HG02973 (cell line): ENCODE results near the gene SDR42E2.
"Not testable (repeated sequence)": the region's sequence is repeated elsewhere in the genome, so short reads cannot be mapped to it uniquely, and the experiment has no call there.

Source experiments
- ATAC-seq: cut with Tn5 transposase; IDR thresholded peaks from one replicate; pipeline ENCODE4 v1.9.1; 2021; ENCODE audit warnings: moderate library complexity; ENCODE audit not compliant: unreplicated experiment

The SDR42E2 gene

DNA sequence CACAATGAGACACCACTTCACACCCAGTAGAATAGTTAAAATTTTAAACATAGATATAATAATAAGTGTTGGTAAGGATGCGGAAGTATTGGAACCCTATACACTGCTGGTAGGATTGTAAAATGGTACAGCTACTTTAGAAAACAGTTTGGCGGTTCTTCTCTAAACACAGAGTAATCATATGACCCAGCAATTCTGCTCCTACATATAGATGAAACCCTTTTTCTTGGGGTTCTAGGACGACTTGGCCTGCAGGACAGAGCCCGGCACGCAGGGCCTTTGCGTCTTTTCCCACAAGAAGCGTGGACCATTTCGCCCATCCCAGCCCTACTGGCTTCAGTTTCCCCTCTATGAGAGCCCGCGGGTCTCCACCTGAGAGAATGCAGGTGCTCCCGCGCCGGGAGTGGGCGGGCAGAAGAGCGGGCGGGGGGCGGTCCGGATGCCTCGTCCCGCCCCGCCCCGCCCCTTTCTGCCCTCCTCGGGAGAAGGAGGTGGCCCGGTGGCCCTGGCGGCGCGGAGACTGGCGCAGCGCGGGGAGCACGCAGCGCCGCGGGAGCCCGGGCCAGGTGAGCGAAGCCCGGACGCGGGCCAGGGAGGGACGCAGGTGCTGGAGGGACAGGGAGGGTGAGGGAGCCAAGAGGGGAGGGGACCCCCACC, at the start of gene SDR42E2:
TSS of gene SDR42E2 (plus strand) at position 508 of the 657 bp plus-strand sequence. CDS start 3,077 bp downstream, outside the sequence.
- ATAC-seq, result no peak

DNA sequence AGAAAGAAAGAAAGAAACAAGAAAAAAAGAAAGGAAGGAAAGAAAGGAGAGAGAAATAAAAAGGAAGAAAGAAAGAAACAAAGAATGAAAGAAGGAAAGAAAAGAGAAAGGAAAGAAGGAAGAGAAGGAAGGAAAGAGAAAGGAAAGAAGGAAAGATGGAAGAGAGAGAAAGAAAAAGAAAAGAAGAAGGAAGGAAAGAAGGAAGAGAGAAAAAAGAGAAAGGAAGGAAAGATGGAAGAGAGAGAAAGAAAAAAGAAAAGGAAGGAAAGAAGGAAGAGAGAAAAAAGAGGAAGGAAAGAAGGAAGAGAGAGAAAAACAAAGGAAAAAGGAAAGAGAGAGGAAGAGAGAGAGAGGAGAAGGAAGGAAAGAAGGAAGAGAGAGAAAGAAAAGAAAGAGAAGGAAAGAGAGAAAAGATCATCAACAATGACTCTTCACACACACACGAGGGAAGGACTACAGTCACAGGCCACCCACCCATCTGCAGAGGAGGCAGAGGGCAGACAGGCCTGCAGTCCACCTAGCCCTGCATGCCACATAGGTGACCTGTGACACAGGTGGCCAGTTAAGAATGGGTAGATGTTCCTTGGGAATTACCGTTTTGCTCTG, 46.1 kb upstream of the SDR42E2 start:
- ATAC-seq, result no peak

DNA sequence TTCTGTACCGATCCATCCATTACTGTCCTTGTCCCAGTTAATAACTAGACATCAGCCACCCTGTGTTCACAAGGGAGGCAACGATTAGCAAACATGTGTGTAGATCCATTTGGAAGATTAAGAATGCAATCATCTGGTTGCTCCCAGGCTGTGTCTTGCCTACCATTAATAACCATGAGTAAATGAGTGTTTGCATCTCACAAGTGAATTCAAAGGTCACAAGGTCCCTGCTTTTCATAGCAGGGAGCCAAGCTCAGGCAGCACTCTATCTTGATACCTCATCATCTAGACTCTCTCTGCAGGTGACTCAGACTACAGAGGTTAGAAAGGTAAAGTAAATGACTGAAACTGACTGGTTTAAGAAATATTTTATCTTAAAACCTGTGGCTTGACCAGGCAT, 44.7 kb upstream of the SDR42E2 start:
- ATAC-seq, result no peak

DNA sequence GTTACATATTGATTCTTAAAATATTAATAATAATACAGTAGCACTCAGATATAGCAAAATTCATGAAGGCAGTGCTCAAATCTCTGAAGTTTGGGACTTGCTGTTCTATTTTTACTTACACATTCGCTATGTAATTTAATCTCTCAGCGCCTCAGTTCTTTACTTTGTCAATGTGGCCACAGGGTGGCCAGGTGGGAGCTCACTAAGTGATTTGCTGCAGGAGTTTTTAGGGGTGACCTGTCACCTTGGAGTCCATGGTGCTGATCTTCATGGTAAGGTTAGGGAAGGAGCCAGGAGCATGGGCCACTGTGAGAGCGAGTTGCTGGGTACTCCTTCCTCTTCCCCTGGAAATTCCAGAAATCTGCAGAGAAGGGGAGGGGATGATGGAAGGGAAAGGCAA, 41.9 kb upstream of the SDR42E2 start:
- ATAC-seq, result no peak

DNA sequence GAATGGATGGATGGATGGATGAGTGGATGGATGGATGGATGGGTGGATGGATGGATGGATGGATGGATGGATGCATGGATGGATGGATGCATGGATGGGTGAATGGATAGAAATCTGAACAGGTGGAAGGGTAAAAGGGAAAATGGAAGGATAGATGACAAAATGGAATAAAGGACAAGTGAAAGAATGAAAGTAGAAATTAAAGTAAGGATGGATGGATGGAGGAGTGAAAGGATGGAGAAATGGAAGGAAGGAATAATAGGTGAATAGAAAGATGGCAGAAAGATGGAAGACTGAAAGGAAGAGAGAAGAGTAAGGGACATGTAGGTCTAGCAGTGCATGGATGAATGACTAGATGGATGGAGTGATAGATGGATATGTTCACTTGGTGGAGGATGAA, 40.1 kb upstream of the SDR42E2 start:
- ATAC-seq, result no peak

DNA sequence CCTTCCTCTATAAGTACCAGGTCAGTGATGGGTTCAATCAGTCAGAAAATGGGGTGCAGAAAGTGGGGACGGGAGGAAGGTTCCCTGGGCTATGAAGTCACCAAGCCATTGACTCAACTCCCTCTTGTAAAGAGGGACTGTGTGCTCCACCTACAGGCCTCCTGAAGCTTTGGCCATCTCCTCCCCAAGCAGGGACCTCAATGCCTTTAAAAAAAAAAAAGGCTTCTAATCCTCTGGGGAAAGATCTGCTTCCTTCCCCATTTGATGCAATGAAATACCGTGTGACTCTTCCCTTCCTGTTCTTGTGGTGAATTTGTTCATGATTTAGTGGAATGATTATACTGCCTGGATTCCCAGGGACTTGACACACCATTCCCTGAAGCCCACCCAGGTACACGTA, 39.2 kb upstream of the SDR42E2 start:
- no peak for ATAC-seq

DNA sequence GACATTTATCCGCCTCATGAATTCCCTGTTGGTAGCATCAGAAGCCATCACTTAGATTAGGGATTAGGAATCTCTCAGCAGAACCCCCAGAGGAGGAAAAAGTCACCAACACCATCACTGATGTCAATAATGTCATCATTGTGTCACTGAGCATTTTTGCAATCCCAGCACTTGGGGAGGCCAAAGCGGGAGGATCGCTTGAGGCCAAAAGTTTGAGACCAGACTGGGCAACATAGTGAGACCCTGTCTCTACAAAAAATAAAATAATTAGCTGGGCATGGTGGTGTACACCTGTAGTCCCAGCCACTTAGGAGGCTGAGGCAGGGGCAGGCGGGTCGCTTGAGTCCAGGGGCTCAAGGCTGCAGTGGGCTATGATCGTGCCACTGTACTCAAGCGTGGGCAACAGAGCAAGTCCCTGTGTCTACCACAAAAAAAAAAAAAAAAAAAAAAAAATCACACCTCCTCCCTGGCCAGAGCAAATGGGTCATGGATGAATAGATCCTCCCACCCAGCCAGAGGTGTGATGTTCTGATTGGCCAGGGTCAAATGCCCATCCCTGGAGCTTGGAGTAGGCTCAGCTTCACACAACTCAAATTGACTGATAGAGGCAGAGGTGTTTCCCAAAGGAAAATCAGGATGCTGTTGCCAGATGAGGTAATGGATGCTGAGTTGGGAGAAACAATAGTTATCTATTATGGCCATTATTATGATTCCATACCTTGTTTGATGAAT, 38.4 kb upstream of the SDR42E2 start:
- no peak for ATAC-seq

DNA sequence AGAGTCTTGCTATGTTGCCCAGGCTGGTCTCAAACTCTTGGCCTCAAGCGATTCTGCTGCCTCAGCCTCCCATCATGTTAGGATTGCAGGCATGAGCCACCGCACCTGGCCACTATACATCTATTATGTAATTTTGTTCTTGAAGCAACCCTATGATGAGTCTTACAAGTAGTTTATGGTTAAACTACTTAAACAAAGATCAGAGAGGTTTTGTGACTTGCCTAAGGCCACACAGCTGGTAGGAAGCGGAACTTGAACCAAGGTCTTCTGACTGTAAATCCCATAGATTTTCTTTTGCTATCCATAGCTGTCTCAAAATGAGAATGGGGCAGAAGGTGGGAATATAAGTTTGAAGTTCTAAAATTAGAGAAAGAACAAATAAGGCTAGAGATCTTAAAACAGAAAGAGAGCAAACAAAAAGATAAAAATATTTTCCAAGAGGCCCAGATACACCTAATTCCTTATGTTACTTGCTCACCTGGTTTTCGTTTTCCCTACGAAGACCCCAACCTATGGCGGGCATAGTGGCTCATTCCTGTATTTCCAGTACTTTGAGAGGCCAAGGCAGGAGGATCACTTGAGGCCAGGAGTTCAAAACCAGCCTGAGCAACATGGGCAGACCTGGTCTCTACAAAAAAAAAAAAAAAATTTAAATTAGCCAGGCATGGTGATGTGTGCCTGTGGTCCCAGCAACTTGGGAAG, 37.6 kb upstream of the SDR42E2 start:
- no peak for ATAC-seq

DNA sequence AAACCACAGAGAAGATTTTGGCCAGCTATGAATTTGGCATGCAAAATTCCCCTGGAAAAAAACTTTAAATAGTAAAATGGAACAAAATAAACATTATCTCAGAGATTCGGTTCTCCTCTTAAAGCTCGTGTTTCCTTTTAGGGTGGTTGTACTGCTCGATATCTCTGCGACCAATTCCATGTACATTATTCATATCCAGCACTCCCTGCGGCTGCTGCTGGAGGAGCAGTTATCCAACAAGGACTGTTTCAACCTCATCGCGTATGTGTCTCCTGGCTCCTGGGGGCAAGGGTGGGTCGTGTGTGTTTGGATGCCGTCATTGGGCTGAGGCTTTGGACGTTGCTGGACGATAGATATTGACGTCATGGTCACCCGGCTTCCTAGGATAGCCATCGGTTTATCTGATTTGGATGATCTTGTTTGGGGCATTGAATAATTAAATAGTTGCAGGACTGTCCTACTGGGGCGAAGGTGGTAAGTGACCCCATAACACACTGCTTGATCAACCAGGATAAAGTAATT, 36.2 kb upstream of the SDR42E2 start:
- ATAC-seq, result no peak

DNA sequence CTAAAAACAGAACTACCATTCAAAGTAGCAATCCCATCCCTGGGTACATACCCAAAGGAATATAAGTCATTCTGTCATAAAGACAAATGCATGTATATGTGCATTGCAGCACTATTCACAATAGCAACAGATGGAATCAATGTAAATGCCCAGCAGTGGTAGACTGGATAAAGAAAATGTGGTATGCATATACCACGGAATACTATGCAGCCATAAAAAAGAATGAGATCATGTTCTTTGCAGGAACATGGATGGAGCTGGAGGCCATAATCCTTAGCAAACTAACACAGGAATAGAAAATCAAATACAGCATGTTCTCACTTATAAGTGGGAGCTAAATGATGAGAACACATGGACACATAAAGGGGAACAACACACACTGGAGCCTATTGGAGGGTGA, 33.8 kb upstream of the SDR42E2 start:
- ATAC-seq, result not testable (repeated sequence)

DNA sequence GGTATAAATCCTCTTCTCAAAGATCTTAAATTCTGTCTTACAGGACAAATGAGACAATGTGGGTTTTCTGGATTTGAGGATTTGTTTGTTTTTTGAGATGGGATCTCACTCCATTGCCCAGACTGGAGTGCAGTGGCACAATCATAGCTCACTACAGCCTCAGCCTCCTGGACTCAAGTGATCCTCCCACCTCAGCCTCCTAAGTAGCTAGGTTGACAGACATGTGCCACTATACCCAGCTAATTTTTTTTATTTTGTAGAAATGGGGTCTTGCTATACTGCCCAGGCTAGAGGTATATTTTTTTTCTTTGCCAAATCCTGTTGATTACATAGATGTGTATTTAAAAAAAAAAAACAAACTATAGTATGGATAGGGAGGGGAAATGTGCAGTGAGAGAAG, 31.8 kb upstream of the SDR42E2 start:
- ATAC-seq, result no peak

DNA sequence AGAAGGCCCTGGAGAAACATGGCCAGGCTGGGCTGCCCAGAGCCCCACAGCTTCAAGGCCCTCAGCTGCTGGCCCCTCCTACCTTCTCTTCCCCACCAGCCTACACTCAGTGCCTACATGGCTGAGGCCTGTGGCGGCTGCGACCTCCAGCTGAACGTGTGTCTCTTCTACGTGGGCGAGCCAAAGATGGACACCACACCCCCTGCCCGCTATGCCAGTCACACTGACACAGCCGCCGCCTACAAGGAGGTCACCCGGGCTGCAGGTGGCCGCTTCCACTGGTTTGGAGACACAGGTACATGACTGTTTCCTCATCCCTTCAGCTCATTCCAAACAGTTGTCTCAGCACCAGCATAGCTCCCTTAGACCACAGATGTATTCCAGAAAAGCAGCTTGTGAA, 29.5 kb upstream of the SDR42E2 start:
- ATAC-seq, result no peak

DNA sequence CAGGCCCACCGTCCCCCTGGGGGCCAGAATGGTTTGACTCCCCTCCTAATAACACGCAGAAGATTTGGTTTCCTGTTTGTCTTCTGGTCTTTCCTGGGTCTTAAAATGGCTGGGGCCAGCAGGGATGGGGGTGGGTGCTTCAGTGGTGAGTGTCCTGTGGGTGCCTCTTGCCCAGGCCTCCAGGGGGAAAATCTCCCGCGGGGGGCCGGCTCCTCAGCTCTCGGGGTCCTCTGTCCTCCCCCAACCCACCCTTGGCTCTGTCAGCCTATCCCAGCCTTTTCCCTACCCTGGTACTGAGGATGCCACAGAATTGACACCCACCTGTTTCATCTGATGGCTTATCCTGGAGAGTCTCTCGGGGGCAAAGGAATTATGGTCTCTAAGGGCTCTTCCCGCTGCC, 23.8 kb upstream of the SDR42E2 start:
- no peak for ATAC-seq

DNA sequence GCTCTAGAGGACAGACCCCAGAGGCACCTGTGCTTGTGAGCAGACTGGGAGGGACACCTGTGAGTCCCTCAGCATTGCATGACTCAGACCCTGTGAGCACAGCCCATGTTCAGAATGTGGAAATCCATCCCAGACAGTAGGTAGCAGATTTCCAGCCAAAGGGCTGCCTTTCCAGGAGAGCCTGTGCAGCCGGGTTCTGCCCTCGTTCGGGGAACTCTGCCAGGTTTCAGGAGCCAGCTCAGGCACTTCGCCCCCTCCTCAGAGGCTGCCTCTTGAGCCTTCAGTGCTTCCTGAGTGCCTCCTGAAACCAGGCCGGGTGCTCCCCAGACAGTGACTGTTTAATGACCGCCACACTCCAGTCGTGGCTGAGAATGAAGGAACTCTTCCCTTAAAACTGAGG, 23.3 kb upstream of the SDR42E2 start:
- no peak for ATAC-seq

DNA sequence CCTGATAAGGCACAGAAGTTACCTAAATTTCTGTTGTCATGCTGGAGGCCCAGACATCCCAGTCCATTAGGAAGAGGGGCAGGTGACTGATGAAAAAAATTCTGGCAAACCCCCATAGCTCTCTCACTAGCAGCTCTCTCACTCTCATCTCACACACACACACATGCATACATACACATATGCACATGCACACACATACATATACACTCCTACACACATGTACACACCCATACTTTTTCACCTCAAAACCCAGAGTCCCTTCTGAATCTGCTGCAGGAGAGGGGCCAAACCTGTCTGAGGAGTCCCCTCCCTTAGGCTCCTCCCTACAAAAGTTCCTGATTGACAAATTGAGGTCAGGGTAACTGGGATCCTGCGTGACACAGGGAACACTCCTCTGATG, 22.6 kb upstream of the SDR42E2 start:
- ATAC-seq, result no peak

DNA sequence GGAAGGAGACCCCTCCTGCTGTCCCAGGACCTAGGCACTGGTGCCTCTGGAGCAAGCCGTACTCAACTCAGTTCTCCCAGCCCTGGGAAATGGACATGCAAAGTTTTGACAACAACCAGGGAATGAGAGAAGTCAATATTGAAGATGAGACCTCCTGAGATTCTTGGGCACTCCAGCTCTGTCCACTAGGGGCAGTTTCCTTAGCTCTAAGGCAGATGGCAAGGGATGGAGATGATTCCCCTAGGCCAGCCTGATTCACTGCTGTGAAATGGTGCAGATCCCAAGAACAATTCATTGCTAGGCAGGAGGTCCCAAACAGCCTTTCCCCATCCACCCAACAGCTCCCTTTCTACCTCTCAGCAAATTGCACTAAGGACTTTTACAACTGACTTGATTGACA, 20.5 kb upstream of the SDR42E2 start:
- no peak for ATAC-seq

DNA sequence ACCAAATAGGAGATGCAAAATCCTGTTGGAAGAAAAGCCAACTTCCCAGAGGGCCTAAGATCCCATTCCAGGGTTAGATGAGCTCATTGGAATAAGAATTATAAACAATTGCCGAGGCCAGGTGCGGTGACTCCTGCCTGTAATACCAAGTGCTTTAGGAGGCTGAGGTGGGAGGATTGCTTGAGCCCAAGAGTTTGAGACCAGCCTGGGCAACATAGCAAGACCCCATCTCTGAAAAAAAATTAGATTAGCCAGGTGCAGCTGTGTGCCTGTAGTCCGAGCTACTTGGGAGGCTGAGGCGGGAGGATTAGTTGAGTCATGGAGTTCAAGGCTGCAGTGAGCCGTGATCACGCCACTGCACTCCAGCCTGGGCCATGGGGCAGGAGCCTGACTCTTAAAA, 17.8 kb upstream of the SDR42E2 start:
- ATAC-seq, result no peak

DNA sequence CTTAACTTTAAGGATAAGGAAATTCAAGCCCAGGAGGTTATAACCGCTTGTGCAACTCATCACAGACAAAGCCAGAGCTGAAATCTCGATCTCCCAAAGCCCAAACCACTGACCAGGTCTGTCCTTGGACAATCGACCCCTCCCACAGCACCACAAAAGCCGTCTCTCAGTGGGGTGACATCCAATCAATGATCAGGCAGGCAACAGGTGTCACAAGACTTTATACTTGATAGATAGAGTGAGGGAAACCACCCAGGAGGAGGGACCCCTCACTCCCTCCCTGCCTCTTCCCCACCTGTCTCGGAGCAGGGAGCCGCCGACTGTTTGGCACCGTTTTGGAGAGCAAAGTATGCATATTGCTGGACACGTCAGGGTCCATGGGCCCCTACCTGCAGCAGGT, 14.5 kb upstream of the SDR42E2 start:
- ATAC-seq, result no peak

DNA sequence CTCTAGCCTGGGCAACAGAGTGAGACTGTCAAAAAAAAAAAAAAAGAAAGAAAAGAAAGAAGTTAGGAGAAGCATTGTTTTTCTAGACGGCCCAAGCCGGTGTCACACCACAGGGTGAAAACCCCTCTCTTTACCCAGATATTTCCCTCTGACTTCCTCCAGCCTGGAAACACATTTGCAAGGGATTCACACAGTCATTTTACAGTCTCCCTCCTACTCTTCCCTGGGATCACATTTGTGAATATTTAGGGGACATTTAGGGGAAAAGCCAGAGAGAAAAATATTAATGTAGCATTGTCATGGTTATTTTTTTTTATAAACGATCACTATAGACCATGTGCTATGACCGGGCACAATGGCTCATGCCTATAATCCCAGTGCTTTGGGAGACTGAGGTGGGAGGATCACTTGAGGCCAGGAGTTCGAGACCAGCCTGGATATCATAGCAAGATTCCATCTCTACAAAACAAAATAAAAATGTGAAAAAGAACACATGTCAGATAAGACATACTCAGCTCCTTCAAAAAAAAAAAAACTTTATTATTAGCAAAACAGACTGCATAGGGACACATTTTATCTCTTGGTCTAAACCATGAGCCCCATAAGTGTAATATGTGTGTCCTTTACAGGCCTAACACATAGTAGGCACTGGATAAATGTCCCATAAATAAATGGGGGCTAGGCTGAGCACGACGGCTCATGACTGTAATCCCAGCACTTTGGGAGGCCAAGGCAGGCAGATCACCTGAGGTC, 10.9 kb upstream of the SDR42E2 start:
- no peak for ATAC-seq

DNA sequence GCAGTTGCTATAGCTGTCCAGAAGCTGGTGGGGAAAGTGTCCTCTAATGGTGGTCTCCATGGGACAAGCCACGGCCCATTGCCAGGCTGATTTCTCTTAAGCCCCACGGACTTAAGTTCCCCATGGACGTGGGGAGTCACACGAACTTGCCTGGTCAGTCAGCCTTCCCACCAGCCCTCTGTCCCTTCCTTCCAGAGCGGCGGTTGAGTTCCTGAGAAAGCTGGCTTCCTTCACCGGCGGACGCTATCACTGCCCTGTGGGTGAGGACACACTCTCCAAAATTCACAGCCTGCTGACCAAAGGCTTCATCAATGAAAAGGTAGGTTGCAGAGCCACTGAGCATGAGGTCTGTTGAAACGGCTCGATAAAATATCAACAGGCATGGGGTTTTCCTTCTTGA, 10.0 kb upstream of the SDR42E2 start:
- no peak for ATAC-seq

DNA sequence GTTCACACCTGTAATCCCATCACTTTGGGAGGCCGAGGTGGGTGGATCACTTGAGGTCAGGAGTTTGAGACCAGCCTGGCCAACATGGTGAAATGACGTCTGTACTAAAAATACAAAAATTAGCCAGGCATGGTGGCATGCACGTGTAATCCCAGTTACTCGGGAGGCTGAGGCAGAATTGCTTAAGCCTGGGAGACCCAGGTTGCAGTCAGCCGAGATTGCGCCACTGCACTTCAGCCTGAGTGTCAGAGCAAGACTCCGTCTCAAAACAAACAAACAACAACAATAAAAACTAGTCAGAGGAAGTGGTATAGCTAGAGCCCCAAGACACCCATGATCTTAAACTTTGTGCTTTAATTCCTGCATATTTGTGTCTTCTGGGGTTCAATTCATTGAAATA, 9.2 kb upstream of the SDR42E2 start:
- ATAC-seq, result not testable (repeated sequence)
